ENCODE measurements around the gene KLRC4. TPM values are rescaled to one million over a fixed set of nuclear protein-coding genes. Genes with fewer than 3 reads are reported as not detected.

Gene KLRC4
- total and polyA plus RNA-seq, 10 of the 15 experiments (the other 5 are each of a cell fraction or from before 2014, with no cell fraction given), result 0.07 to 0.34 TPM; not detected in 8

- TF ChIP-seq ETV6 (conservative IDR thresholded peaks at IDR 0.05 in 1 of 2, IDR thresholded peaks at IDR 0.05 in 1 of 2; ENCODE audit: borderline replicate concordance in 1 of 2, low read depth in 1 of 2), result peak in 1 of 2 experiments; percentile 52; a peak in 1 of 4 replicates
- TF ChIP-seq RUNX3 (IDR thresholded peaks at IDR 0.05; ENCODE audit: low read length), result peak; percentile 90
- 0 out of 2 replicates have a peak, but pooled peaks have one; percentile 54 for TF ChIP-seq FOXM1 (IDR thresholded peaks at IDR 0.05; ENCODE audit: low read depth, low read length)
- TF ChIP-seq NKRF (conservative IDR thresholded peaks at IDR 0.05), result no peak
- no peak for TF ChIP-seq USF1 (IDR thresholded peaks at IDR 0.05; ENCODE audit: borderline replicate concordance, extremely low read length, insufficient read depth, low read depth, low read length)
- TF ChIP-seq PAX5 (IDR thresholded peaks at IDR 0.05; ENCODE audit: borderline replicate concordance, low read depth, low read length), result 0 out of 2 replicates have a peak, but pooled peaks have one; percentile 36
- TF ChIP-seq RAD51 (IDR thresholded peaks at IDR 0.05), result peak; percentile 61; the same call in 1 of the 2 replicates
- 0 out of 2 replicates have a peak, but pooled peaks have one; percentile 11 for TF ChIP-seq GATAD2B (conservative IDR thresholded peaks at IDR 0.05; ENCODE audit: low read depth)
- no peak for TF ChIP-seq REST (IDR thresholded peaks at IDR 0.05; ENCODE audit: low read depth, low read length)
- no peak for TF ChIP-seq ZBED1 (IDR thresholded peaks at IDR 0.05; ENCODE audit: borderline replicate concordance)
- TF ChIP-seq MEF2B (IDR thresholded peaks at IDR 0.05; ENCODE audit: partially characterized antibody, poor library complexity, severe bottlenecking), result peak; percentile 71
- peak; percentile 47 for TF ChIP-seq SKIL (IDR thresholded peaks at IDR 0.05; ENCODE audit: low read depth, poor library complexity, severe bottlenecking)
- TF ChIP-seq SMAD1 (IDR thresholded peaks at IDR 0.05; ENCODE audit: low read depth, partially characterized antibody), result peak; percentile 86
- TF ChIP-seq EP300 (IDR thresholded peaks at IDR 0.05; ENCODE audit: borderline replicate concordance in 1 of 2, control insufficient read depth in 1 of 2, low read depth in 2 of 2, low read length in 2 of 2), result peak; percentile 91 to 95
- no peak for TF ChIP-seq NFXL1 (IDR thresholded peaks at IDR 0.05; ENCODE audit: borderline replicate concordance)
- peak; percentile 83; the same call in 2 of the 3 replicates for TF ChIP-seq POU2F2 (IDR thresholded peaks at IDR 0.05; ENCODE audit: borderline replicate concordance, low read depth, low read length)
- TF ChIP-seq NFIC (IDR thresholded peaks at IDR 0.05; ENCODE audit: low read depth, low read length), result peak; percentile 52
- TF ChIP-seq TCF12 (IDR thresholded peaks at IDR 0.05; ENCODE audit: low read depth, low read length), result 0 out of 2 replicates have a peak, but pooled peaks have one; percentile 37
- peak; percentile 86 for TF ChIP-seq DPF2 (IDR thresholded peaks at IDR 0.05)
- no peak for TF ChIP-seq BRCA1 (IDR thresholded peaks at IDR 0.05; ENCODE audit: low read depth, low read length)
- TF ChIP-seq TCF7 (IDR thresholded peaks at IDR 0.05; ENCODE audit: borderline replicate concordance), result no peak
These were observed 14.1 kb downstream of the KLRC4 start (continued) for GRCh38 chr12:10395390-10395998.
